ENCODE measurements around the gene MAB21L4. TPM values are rescaled to one million over a fixed set of nuclear protein-coding genes. Genes with fewer than 3 reads are reported as not detected.

MAB21L4 gene
- total RNA-seq, 1 donor from 2014 or later = not detected

DNA sequence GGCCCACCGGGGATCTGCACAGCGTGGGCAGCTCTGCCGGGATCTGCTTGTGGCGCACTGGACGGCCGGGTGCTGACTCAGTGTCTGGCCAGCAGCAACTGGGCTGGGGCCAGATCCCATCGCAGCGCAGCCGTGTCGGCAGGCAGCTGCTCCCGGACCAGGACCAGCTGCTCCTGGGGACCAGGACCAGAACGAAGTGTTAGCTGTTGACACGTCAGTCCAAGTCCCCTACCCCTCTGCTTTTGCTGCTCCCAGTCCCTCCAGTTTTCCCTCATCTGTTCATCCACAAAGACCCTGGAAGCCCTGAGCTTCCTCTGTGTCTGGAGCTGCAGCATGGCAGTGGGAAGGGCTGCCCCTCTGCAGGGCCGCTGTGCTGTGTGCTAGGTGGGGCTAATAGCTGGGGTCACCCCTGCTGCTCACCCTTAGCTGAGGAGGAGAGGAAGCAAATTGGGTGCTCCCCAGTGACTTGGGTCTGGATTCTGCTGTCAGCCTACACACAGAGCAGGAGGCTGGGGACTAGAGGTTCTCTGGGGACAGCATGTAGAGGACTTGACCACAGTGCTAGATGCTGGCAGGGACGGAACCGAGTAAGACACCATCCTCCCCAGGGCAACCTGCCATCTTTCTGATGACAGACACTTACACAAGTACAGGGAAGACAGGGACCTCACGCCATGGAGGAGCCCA lies 59.0 kb downstream of the MAB21L4 start:
- DNase-seq (ENCODE audit: low read depth in 2 of 2) = peak in 1 of 2 donors; percentile 11

Other genes with a start within 250 kb of the MAB21L4 start
- not detected in 2 replicates for gene AQP12B, start 213.3 kb downstream of the MAB21L4 start, total RNA-seq
- not detected in 2 replicates for gene AQP12A, start 204.3 kb downstream of the MAB21L4 start, total RNA-seq
- gene KIF1A, start 75.9 kb downstream of the MAB21L4 start, total RNA-seq = under 0.01 TPM in 2 replicates
- gene AGXT, start 27.3 kb downstream of the MAB21L4 start, total RNA-seq = not detected in 2 replicates
- gene CROCC2, start 10.2 kb upstream of the MAB21L4 start, total RNA-seq = not detected in 2 replicates
- gene SNED1, start 102.5 kb upstream of the MAB21L4 start, total RNA-seq = 8.6 and 25.3 TPM in 2 replicates
- gene MTERF4, start 206.1 kb upstream of the MAB21L4 start, total RNA-seq = 28.2 and 33.1 TPM in 2 replicates

All from dermis microvascular lymphatic vessel endothelial cell (primary cell).